Endothelial cell (in vitro differentiated cells): ENCODE measurements around the gene TRIM47. TPM values are rescaled to one million over a fixed set of nuclear protein-coding genes. Genes with fewer than 3 reads are reported as not detected.

Source experiments
- DNase-seq: peaks from one replicate; pipeline ENCODE4 v3.0.0; 2021; ENCODE audit warnings: low spot score
- H3K27ac Mint-ChIP-seq: one replicate; pipeline ENCODE4 v1.8.0; 2021; ENCODE audit warnings: mixed read lengths, inconsistent platforms; ENCODE audit not compliant: unreplicated experiment
- H3K27me3 Mint-ChIP-seq: one replicate; pipeline ENCODE4 v1.8.0; 2021; ENCODE audit warnings: mild to moderate bottlenecking, moderate library complexity, mixed read lengths, inconsistent platforms; ENCODE audit not compliant: unreplicated experiment
- H3K36me3 Mint-ChIP-seq: one replicate; pipeline ENCODE4 v1.8.0; 2021; ENCODE audit warnings: mild to moderate bottlenecking, low read depth, mixed read lengths, inconsistent platforms; ENCODE audit not compliant: unreplicated experiment
- H3K4me1 Mint-ChIP-seq: one replicate; pipeline ENCODE4 v1.8.0; 2021; ENCODE audit warnings: mild to moderate bottlenecking, mixed read lengths, inconsistent platforms; ENCODE audit not compliant: unreplicated experiment
- H3K4me3 Mint-ChIP-seq: one replicate; pipeline ENCODE4 v1.8.0; 2021; ENCODE audit warnings: mild to moderate bottlenecking, mixed read lengths, inconsistent platforms; ENCODE audit not compliant: unreplicated experiment
- H3K9me3 Mint-ChIP-seq: one replicate; pipeline ENCODE4 v1.8.0; 2021; ENCODE audit warnings: mixed read lengths, inconsistent platforms; ENCODE audit not compliant: unreplicated experiment
- total RNA-seq: library from RNA; stranded (reverse); fragmentation: NEBNext Ultra II Directional; extraction: Animal tissue kit (Norgen Biotek cat#: 25700); gene quantifications from one replicate; pipeline ENCODE4 v1.2.1, GENCODE V29; 2021; ENCODE audit not compliant: unreplicated experiment
- TF ChIP-seq, protein P1 (sequence below): fragments of 200-600 bp; sonication (generic); IDR thresholded peaks from one replicate; pipeline ENCODE4 v1.5.0; 2021; ENCODE audit warnings: antibody characterized with exemption; ENCODE audit not compliant: unreplicated experiment

TRIM47 gene
- total RNA-seq, 1 donor from 2014 or later: 4.4 TPM

DNA sequence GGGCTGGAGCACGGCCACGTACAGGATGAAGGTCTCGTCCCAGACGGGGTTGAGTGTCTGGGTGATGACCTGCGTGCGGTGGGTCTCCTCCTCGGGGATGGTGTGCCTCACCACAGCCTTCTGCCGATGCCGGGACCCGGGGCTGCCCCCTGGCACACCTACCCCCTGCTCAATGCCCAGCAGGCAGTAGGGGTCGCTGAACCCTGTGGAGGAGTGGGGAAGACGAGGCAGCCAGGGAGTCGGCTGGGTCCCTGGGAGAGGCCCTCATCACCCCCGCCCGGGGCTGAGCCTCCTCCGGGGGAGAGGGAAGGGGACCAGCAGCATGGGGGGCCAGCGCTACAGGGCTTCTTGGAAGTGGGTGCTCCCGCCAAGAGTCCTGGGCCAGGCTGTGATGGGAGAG, 36.0 kb downstream of the TRIM47 start:
- H3K27ac Mint-ChIP-seq: no peak overlapping the region
- no peaks in the 10 kb centered on the region for H3K36me3 Mint-ChIP-seq
- peaks cover 8% of the 10 kb centered on the region for H3K27me3 Mint-ChIP-seq
- H3K4me1 Mint-ChIP-seq: peaks cover 18% of the 10 kb centered on the region
- no peak overlapping the region for H3K4me3 Mint-ChIP-seq
- no peaks in the 10 kb centered on the region for H3K9me3 Mint-ChIP-seq
- DNase-seq: no peak
- TF ChIP-seq, protein P1, sequence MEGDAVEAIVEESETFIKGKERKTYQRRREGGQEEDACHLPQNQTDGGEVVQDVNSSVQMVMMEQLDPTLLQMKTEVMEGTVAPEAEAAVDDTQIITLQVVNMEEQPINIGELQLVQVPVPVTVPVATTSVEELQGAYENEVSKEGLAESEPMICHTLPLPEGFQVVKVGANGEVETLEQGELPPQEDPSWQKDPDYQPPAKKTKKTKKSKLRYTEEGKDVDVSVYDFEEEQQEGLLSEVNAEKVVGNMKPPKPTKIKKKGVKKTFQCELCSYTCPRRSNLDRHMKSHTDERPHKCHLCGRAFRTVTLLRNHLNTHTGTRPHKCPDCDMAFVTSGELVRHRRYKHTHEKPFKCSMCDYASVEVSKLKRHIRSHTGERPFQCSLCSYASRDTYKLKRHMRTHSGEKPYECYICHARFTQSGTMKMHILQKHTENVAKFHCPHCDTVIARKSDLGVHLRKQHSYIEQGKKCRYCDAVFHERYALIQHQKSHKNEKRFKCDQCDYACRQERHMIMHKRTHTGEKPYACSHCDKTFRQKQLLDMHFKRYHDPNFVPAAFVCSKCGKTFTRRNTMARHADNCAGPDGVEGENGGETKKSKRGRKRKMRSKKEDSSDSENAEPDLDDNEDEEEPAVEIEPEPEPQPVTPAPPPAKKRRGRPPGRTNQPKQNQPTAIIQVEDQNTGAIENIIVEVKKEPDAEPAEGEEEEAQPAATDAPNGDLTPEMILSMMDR: no peak

DNA sequence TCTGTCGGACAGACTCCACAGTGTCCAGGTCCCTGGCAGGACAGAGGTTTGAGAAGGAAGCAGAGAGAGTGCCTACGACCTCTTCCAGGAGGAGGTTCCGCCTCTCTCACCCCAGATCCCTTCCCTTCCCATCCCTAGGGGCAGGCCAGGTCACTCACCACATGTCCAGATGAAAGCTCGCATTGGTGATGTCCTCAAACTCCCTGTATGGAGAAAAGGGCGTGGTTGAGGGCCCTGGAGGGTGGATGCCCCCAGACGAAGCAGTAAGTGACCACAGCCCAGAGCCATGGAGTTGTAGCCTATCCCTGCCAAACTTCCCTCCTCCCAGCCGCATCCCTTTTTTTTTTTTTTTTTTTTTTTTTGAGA, 37.6 kb downstream of the TRIM47 start:
- H3K27me3 Mint-ChIP-seq: peaks cover 6% of the 10 kb centered on the region
- no peak overlapping the region for H3K4me3 Mint-ChIP-seq
- TF ChIP-seq, protein P1: no peak
- peaks cover 8% of the 10 kb centered on the region for H3K4me1 Mint-ChIP-seq
- no peaks in the 10 kb centered on the region for H3K9me3 Mint-ChIP-seq
- no peak for DNase-seq
- no peak overlapping the region for H3K27ac Mint-ChIP-seq
- no peaks in the 10 kb centered on the region for H3K36me3 Mint-ChIP-seq

DNA sequence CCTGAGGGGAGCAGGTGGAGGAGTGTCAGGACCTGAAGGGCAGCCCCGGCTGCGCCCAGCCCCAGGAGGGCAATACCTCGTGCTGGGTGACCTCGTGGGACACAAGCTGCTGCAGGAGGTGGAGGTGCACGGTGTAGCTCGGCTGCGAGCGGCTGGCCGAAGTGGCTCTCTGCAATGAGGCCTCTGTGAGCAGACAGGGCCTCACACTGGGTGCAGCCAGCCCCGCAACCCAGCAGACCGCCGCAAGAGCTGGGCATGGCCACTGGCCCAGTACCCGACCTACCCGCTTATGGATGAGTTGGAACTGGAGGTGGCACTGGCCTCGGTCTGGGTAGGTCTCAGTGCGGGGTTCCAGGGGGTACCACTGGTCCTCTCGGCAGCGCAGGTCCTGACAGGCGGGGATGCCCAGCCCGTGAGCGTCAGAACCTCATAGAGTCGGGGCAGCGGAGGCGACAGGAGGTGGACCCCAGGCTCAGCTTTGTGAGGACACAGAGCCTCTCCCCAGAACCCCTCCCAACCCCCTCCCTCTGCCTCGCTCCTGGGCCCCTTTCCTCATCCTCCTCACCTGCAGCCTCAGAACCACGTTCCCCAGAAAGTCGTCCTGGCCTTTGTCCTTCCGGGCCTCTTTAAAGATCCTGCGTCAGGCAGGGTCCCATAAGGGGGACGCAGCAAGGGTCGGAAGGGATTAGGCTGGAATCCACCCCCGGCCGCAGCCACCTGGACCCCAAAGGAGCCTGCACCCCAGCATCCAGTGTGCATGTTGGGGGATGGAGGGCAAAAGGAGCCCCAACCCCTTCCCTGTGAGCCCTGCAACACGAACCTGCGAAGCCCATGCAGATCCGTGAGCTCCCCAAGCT, 38.2 kb downstream of the TRIM47 start:
- Mint-ChIP-seq H3K27ac (no peak overlapping the region), H3K9me3 (no peaks in the 10 kb centered on the region), H3K27me3 (peaks cover 6% of the 10 kb centered on the region), H3K4me3 (no peak overlapping the region), H3K4me1 (peaks cover 2% of the 10 kb centered on the region), H3K36me3 (no peaks in the 10 kb centered on the region)
- TF ChIP-seq, protein P1: no peak
- DNase-seq: no peak

DNA sequence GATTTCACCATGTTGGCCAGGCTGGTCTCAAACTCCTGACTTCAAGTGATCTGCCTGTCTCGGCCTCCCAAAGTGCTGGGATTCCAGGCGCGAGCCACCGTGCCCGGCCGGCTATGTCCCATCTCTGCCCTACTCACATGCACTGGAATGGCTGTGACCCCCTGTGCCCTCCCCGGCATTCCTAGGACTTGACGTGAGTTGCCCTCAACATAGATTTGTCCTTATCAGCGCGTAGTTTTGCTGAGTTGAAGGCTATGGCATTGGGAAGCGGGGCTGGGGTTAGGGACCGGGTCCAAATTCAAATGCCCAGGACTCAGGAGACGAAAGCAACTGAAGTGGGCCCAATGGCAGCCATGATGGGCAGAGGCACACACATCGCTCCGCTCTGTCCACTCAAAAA, 40.0 kb downstream of the TRIM47 start:
- H3K9me3 Mint-ChIP-seq: no peaks in the 10 kb centered on the region
- H3K27me3 Mint-ChIP-seq: peaks cover 11% of the 10 kb centered on the region
- no peak overlapping the region for H3K4me3 Mint-ChIP-seq
- TF ChIP-seq, protein P1: no peak
- H3K36me3 Mint-ChIP-seq: peaks cover under 1% of the 10 kb centered on the region
- peaks cover 1% of the 10 kb centered on the region for H3K4me1 Mint-ChIP-seq
- no peak overlapping the region for H3K27ac Mint-ChIP-seq
- DNase-seq: no peak

DNA sequence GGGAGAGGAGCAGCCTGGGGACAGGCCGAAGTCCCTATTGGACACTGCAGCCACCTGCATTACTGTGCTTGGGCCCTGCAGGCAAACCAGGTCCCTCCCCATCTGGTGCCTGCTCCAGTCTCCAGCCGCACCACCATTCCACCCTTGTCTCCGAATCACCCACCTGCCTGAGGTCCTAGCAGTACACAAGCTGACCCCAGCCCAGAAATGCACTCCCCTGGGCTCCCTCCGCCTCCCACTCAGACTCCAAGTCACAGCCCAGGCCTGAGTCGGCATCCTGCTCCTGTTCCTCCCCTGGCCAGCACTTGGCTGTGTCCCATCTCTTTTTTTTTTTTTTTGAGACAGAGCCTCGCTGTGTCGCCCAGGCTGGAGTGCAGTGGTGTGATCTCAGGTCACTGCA, 40.5 kb downstream of the TRIM47 start:
- Mint-ChIP-seq H3K4me3 (no peak overlapping the region), H3K27me3 (peaks cover 12% of the 10 kb centered on the region), H3K36me3 (peaks cover 5% of the 10 kb centered on the region), H3K4me1 (peaks cover 6% of the 10 kb centered on the region), H3K27ac (no peak overlapping the region), H3K9me3 (no peaks in the 10 kb centered on the region)
- no peak for DNase-seq
- TF ChIP-seq, protein P1: no peak
